DMS53 (cell line): ENCODE results near the gene STH.

ENCODE experiments used
- DNase-seq: peaks from one replicate; lab custom pipeline; 2025; lab: John Stamatoyannopoulos, UW

STH gene

GRCh38 chr17:45968732-45969131, 30.3 kb upstream of the STH start:
- DNase-seq, result no peak

- no peak for DNase-seq
Observed at GRCh38 chr17:45969726-45970125, 29.3 kb upstream of the STH start.

GRCh38 chr17:45970659-45971058, 28.4 kb upstream of the STH start:
- DNase-seq, result no peak

GRCh38 chr17:45971698-45972141, 27.3 kb upstream of the STH start:
- DNase-seq, result no peak

- DNase-seq, result no peak
Observed at GRCh38 chr17:45972531-45972930, 26.5 kb upstream of the STH start.

- DNase-seq, result no peak
Observed at GRCh38 chr17:45973099-45973780, 25.8 kb upstream of the STH start.

GRCh38 chr17:45973946-45974859, 24.8 kb upstream of the STH start:
- DNase-seq, result no peak

- DNase-seq, result no peak
Observed at GRCh38 chr17:45974916-45975630, 24.0 kb upstream of the STH start.

GRCh38 chr17:45975640-45976295, 23.3 kb upstream of the STH start:
- no peak for DNase-seq

GRCh38 chr17:45976391-45976754, 22.7 kb upstream of the STH start:
- no peak for DNase-seq

- DNase-seq, result no peak
Observed at GRCh38 chr17:45976755-45977505, 22.1 kb upstream of the STH start.

- no peak for DNase-seq
Observed at GRCh38 chr17:45977506-45977824, 21.6 kb upstream of the STH start.

- DNase-seq, result no peak
Observed at GRCh38 chr17:45977976-45978626, 20.9 kb upstream of the STH start.

- no peak for DNase-seq
Observed at GRCh38 chr17:45979137-45979536, 19.9 kb upstream of the STH start.

- no peak for DNase-seq
Observed at GRCh38 chr17:45980855-45981254, 18.2 kb upstream of the STH start.

- DNase-seq, result no peak
Observed at GRCh38 chr17:45981306-45981705, 17.7 kb upstream of the STH start.

GRCh38 chr17:45982791-45983613, 16.0 kb upstream of the STH start:
- no peak for DNase-seq

GRCh38 chr17:45983614-45984310, 15.3 kb upstream of the STH start:
- no peak for DNase-seq

GRCh38 chr17:45984368-45984767, 14.7 kb upstream of the STH start:
- DNase-seq, result no peak

GRCh38 chr17:45985447-45985846, 13.6 kb upstream of the STH start:
- DNase-seq, result no peak
